ENCODE measurements around the gene PPM1E.

The PPM1E gene

DNA sequence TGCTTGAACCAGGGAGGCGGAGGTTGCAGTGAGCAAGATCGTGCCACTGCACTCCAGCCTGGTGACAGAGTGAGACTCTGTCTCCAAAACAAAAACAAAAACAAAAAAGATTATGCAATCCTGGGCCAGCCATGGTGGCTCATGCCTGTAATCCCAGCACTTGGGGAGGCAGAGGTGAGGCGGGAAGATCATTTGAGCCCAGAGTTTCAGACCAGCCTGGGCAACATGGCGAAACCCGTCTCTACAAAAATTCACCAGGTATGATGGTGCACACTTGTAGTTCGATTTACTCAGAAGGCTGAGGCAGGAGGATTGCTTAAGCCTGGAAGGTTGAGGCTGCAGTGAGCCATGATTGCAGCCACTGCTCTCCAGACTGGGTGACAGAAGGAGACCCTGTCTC, 109.6 kb downstream of the PPM1E start:
- CTCF ChIA-PET = interaction anchor here (0.7 kb wide), 1 partner anchor 140 kb away, joined by 5 read pairs; no protein-coding TSS in a partner anchor
- TF ChIP-seq, protein P1, sequence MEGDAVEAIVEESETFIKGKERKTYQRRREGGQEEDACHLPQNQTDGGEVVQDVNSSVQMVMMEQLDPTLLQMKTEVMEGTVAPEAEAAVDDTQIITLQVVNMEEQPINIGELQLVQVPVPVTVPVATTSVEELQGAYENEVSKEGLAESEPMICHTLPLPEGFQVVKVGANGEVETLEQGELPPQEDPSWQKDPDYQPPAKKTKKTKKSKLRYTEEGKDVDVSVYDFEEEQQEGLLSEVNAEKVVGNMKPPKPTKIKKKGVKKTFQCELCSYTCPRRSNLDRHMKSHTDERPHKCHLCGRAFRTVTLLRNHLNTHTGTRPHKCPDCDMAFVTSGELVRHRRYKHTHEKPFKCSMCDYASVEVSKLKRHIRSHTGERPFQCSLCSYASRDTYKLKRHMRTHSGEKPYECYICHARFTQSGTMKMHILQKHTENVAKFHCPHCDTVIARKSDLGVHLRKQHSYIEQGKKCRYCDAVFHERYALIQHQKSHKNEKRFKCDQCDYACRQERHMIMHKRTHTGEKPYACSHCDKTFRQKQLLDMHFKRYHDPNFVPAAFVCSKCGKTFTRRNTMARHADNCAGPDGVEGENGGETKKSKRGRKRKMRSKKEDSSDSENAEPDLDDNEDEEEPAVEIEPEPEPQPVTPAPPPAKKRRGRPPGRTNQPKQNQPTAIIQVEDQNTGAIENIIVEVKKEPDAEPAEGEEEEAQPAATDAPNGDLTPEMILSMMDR (IDR thresholded peaks at IDR 0.05; ENCODE audit: insufficient read depth, low read length, missing control alignments) = no peak
- POLR2A ChIA-PET = no interaction called here
- no peak for DNase-seq (ENCODE audit: low read depth, low spot score)
- H3K4me3 ChIP-seq (ENCODE audit: low read depth, low read length) = no peak overlapping the region

DNA sequence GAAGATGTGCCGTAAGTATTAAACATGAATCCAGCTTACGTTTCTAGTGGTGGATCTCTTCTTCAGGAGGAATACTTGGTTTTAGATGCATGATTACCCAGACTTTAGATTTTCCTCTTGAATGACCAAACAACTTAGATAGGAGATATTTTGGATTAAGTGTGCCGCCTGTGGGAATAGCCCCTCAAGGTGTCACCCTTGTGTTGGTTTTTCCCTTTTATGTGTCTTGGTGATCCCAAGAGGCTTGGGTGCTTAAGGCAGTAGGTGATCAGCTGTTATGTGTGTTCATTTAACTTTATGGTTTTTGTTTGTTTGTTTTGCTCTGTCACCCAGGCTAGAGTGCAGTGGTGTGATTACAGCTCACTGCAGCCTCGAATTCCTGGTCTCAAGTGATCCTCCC, 115.1 kb downstream of the PPM1E start:
- no peak overlapping the region for H3K4me3 ChIP-seq (ENCODE audit: low read depth, low read length)
- CTCF ChIA-PET = no interaction called here
- no peak for DNase-seq (ENCODE audit: low read depth, low spot score)
- TF ChIP-seq, protein P1 (IDR thresholded peaks at IDR 0.05; ENCODE audit: insufficient read depth, low read length, missing control alignments) = no peak
- POLR2A ChIA-PET = no interaction called here

DNA sequence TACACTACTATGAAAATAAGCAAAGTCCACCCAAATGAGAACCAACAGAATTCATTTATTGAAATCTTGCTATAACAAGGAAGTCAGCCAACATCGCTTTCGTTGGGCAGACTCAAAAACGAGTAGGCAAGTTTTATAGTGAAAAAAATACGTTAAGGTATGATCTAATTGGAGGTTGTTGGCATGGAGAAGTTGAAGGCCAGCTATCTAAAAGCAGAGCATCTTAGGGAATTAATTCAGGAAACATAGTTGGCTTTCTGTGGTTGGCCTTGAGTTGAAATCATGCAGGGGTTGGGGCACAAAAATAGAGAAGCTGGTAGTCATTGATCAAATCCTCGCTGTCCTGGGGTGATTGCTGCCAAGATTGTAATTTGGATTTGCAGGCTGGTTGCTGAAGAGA, 118.3 kb downstream of the PPM1E start:
- ChIA-PET CTCF (no interaction called here), POLR2A (no interaction called here)
- H3K4me3 ChIP-seq (ENCODE audit: low read depth, low read length) = no peak overlapping the region
- no peak for DNase-seq (ENCODE audit: low read depth, low spot score)
- TF ChIP-seq, protein P1 (IDR thresholded peaks at IDR 0.05; ENCODE audit: insufficient read depth, low read length, missing control alignments) = no peak

DNA sequence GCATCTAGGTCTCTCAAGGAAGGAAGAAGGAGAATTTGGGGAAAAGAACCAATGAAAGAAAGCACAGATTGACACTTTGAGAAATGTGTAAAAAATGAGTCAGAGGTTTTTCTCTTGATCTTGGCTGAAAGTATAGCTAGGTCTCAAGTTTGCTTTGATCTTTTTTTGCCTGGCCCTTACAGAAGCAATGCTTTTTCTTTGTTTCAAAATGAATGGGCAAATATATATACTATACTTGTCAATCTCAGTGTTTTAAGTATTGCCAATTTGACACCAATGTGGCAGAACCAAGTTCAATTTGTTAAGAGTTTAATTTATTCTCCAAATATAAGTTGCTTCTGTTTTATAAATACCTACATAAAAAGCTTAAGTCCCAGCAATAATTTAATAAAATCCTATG, 119.6 kb downstream of the PPM1E start:
- DNase-seq (ENCODE audit: low read depth, low spot score) = no peak
- CTCF ChIA-PET = no interaction called here
- POLR2A ChIA-PET = no interaction called here
- H3K4me3 ChIP-seq (ENCODE audit: low read depth, low read length) = no peak overlapping the region
- TF ChIP-seq, protein P1 (IDR thresholded peaks at IDR 0.05; ENCODE audit: insufficient read depth, low read length, missing control alignments) = no peak

DNA sequence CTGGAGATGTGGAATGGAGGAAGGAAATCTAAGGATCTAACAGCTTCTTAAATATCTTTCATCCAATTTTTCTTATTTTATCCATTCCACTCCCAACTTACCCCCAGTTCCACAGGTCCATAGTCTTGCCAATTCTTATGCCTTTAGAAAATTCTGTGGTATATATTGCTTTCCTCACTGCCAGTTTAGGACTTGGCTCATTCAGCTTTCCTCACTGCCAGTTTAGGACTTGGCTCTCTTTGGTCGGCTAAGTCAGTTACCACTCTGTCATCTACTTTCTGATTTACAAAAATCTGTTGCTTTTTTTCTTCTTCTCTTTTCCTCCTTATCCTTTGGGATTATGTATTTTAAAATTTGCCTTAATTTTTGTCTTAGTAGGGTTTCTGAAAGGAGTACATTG, 128.5 kb downstream of the PPM1E start:
- POLR2A ChIA-PET = no interaction called here

DNA sequence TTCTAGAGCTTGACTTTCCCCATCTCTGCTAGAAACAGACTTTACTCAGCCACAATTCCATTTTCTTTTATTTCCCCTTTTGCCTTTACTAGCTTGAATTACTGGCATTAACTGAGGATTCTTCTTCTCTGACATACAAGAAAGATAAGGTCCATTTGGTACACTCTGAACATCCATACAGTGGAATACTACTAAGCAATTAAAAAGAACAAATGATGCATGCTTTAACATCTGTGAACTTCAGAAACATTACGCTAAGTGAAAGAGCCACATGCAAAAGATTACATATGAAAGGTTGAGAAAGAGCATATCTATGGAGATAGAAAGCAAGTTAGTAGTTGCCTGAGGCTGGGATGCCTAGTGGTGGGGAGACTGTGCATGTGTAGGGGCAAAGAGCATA, 130.9 kb downstream of the PPM1E start:
- POLR2A ChIA-PET = no interaction called here
- no peak overlapping the region for H3K4me3 ChIP-seq (ENCODE audit: low read depth, low read length)
- CTCF ChIA-PET = no interaction called here
- DNase-seq (ENCODE audit: low read depth, low spot score) = no peak
- TF ChIP-seq, protein P1 (IDR thresholded peaks at IDR 0.05; ENCODE audit: insufficient read depth, low read length, missing control alignments) = no peak

More for the DNA sequence above, 128.5 kb downstream of the PPM1E start:
- no peak for DNase-seq (ENCODE audit: low read depth, low spot score)
- TF ChIP-seq, protein P1 (IDR thresholded peaks at IDR 0.05; ENCODE audit: insufficient read depth, low read length, missing control alignments) = no peak
- H3K4me3 ChIP-seq (ENCODE audit: low read depth, low read length) = no peak overlapping the region
- CTCF ChIA-PET = no interaction called here
